GM18520 (cell line): ENCODE measurements around the gene PCNX1.
"Not testable (repeated sequence)": the region's sequence is repeated elsewhere in the genome, so short reads cannot be mapped to it uniquely, and the experiment has no call there.

ENCODE experiments used
- ATAC-seq: cut with Tn5 transposase; IDR thresholded peaks from one replicate; pipeline ENCODE4 v1.9.1; 2021; ENCODE audit not compliant: unreplicated experiment

The PCNX1 gene

DNA sequence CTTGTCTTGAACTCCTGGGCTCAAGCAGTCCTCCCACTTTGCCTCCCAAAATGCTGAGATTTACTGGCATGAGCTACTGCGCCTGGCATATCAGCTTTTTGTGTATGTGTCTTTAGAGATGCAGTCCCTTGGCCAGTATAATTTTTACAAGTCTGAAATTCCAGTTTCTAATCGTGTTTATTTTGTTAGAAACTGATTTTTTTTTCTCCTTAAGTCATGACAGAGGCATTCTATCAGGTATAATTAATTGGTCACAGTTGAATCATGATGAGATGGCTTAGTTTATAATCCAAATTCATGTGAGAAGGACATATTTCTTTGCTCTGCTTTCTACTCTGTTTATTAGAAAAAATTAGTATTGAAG lies 98.9 kb downstream of the PCNX1 start:
- no peak for ATAC-seq

DNA sequence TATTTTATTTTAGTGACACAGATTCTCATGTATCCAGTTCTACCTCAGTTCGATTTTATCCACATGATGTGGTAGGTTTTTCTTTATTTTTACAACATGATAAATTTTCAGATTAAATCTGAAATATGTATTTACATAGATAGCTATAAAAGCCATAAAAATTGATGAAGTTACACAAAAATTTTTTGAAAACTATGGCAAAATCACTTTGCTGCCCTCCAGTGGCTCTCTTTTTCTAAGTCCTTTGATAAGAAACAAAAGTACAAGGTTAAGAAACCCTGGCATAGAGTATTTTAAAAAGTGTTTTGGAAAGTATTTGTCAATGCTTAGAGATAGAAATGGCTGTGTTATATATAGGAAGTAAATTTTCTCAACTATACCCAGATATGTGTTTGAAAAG lies 104.2 kb downstream of the PCNX1 start:
- no peak for ATAC-seq

DNA sequence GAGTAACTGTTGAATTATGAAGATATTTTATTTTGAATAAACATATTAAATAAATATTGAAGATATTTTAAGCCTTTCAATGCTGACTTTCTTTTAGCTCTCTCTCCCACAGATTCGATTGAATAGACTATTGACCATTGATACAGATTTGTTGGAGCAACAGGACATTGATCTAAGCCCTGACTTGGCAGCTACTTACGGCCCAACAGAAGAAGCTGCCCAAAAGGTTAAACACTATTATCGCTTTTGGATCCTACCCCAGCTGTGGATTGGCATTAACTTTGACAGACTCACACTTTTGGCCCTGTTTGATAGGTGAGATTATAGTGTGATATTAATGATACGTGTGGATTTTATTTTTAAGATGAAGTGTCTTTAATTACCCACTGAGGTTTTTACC lies 105.6 kb downstream of the PCNX1 start:
- no peak for ATAC-seq

DNA sequence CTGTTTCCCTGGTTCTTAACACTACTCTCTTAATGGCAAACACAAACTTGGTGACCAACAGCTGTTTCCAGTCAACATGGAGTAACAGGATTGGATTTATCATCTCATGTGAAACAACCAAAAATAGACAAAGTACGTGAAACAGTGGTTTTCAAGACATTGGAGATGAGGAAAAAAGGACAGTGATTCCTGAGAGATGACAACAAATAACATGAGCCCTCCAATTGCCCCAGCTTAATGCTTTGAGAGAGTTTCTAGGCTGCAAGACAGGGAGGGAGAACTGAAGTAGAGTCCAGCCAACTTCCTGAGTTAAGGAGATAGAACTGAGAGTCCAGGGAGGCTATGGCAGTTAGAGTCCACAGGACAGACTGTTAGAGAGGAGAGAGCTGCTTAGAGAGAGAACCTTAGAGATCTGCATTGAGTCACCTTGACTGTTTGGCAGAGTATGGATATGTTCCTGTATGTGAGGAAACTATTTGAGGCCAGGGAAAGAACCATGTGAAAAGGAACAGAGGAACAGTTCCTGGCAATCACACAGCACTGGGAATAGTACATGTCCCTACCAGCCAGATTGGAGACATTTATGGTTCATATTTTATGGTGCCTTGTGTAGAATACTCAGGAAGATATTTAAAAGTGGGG lies 106.4 kb downstream of the PCNX1 start:
- ATAC-seq = no peak

DNA sequence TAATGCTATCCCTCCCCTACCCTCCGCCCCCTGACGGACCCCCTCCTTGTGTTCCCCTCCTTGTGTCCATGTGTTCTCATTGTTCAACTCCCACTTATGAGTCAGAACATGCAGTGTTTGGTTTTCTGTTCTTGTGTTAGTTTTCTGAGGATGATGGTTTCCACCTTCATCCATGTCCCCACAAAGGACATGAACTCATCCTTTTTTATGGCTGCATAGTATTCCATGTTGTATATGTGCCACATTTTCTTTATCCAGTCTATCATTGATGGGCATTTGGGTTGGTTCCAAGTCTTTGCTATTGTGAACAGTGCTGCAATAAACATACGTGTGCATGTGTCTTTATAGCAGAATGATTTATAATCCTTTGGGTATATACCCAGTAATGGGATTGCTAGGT lies 112.7 kb downstream of the PCNX1 start:
- not testable (repeated sequence) for ATAC-seq

DNA sequence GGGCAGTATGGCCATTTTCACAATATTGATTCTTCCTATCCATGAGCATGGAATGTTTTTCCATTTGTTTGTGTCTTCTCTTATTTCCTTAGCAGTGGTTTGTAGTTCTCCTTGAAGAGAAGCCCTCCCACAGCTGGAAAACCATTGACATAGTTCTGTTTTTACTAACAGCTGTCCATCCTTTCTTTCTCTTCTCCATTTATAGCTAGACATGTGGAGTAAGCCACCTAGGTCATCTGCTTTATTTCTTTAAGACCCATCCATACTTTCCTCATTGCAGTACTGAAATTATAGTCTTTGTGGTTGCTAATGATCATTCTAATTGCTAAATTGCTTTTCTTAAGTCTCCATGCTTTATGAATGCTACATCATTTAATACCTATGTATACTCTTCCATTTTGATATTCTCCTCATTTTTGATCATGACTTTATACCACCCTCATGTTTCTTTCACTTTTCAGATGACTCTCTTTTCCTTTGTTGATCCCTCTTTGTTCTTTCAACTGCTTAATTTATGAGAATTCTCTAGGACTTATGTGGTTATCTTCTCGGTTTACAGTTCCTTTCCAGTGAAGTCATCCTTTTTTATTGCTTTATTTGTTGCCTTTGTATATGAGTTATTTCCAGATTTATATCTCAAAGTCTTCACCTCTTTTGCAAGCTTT lies 114.2 kb downstream of the PCNX1 start:
- ATAC-seq = no peak

DNA sequence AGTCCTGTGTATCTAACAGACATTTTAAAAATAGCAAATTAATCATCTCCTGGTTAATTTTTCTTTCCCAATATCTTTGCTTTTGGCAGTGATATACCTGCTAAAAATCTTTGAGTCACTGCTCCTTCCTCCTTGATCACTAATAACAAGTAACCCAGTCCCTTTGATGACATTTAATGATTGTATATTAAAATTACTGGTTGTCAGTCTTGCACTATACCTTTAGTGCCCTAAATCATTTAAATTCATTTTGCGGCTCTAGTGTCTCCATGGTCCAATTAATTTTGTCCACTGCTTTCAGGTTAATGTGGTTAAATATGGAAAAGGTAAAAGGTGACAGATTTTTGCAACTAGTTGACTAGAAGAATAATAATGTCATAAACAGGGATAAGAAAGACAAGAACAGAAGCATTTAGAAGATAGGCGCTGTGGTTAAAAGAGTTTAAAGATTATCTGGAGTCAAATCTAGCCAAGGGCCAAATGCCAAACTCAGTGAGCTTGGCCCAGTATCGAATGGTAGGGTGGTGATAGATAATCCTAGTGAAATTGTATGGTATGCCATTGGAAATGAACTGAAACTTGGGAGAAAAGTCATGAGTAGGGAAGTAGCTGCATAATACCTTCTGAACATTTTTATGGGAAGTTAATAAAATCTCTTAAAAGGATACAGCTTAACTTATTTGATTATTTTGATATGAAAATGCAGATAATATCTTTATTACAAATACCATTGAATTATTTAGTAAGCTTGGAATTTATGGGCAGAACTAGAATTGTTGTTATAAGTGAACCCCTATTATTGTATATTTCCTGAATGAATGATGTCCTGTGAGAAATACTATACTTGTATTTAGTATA lies 115.0 kb downstream of the PCNX1 start:
- no peak for ATAC-seq

DNA sequence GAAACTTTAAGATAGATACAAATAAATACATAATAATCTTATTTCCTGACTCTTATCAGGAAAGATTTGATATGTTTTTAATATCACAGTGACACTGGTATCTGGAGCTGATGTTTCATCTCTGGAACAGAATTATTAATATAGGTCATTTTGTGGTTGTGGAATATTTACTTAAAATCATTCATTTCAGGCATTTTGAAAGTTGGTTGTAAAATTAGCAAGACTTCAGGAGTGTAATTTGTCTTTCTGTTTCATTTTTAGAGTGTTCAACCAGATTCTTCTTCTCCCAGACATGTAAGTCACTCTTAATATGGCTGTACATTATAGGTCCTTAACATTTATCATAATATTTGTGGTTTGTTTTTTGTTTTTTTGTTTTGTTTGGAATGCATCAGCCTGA lies 115.7 kb downstream of the PCNX1 start:
- ATAC-seq = no peak

DNA sequence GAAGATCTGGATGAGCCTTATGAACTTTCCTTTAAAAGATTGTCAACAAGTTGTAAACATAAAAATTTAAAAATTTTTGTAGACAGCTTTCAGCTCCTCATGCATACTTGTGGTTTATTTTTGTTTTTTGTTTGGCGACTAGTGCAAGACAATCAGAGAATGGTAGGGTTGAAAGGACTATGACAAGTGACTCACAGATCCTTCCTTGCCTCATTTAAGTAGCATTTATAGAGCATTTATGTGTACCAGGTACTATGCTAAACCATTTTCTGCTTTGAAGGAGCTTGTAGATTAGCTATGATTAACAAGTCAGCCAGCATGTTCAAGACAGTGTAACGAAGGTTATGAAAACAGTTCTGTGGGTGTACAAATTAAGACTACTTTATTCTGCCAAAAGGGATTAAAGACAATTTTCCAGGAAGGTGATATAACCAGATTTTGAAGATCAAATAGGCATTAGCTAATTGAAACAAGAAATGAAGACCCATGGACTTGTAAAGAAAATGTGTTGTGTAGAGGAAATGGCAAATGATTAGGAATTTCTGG lies 122.0 kb downstream of the PCNX1 start:
- ATAC-seq = no peak

DNA sequence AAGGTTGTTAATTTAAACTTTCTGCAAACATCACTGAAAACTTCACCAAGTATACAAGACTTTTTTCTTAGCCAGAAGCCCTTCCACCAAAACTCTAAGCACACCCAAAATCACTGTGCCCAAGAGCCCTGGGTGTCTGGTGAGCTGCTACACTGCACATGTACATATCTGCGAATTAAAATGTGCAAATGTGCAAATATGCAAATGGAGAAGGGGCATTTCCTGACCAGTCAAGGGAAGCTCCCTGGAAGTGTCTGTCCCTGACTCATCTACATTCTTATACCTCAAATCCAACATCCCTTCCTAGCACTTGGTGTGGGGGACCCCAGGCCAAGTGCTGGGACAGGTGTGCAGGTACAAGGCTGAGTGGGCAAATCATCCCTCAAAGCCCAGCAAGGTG lies 123.7 kb downstream of the PCNX1 start:
- ATAC-seq = no peak

DNA sequence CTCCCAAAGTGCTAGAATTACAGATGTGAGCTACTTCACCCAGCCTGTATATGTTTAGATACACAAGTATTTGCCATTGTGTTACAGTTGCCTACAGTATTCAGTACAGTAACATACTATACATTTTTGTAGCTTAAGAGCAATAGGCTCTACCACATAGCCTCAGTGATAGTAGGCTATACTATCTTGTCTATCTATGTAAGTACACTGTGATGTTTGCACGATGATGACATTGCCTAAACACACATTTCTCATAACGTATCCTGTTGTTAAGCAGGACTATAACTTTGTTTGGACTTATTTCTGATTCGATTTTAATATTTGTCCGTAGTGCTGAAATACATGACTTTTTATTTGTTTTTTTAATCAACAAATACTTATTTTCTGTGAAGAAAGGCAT lies 129.2 kb downstream of the PCNX1 start:
- no peak for ATAC-seq

DNA sequence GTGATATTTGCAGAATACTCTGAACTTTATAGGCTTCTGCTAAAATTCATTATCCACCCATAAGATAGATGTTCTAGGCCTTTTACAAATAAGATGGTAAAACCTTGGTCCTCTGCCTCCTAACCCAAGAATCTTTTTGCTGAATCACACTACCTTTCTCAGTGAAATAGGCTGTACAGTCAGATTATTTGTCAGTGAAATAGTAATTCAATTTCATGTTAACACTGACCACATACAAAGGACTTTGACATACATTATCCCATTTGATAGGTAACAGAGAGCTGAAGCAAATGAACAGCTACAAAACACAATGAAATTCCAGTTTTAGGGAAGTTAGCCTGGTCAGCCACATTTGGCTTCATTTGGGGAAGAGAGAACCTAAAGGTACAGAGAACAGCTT lies 141.1 kb downstream of the PCNX1 start:
- ATAC-seq = no peak

DNA sequence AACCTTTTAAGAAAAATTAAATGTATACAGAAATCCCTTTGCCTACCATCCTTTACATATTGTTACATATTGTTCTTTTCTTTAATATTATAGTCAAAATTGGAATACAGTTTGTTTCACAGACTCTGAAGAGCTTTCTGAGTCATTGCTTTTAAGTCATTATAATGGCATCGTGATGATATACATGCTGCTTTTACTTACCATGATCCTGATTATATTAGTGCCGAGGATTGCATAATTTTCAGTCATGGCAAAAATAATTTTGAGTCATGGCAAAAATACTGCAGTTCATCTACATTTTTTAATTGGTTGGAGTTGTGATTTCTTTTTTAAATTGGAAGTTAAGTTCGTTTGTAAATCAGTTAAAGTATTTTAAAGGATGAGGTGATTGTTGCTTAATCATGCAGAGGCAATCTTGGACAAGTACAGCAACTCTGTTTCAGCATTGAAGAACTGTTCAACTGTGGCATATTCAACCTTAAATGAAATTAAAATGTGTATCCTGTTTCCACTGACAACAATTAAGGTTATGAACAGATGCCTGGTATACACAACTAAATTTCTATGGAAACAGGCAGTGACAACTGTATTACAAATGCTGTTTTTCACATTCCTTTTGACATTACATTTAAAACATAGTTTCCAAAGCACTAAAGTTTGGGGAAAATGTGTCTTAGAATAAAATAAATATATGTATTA lies 142.3 kb downstream of the PCNX1 start:
- ATAC-seq = no peak

DNA sequence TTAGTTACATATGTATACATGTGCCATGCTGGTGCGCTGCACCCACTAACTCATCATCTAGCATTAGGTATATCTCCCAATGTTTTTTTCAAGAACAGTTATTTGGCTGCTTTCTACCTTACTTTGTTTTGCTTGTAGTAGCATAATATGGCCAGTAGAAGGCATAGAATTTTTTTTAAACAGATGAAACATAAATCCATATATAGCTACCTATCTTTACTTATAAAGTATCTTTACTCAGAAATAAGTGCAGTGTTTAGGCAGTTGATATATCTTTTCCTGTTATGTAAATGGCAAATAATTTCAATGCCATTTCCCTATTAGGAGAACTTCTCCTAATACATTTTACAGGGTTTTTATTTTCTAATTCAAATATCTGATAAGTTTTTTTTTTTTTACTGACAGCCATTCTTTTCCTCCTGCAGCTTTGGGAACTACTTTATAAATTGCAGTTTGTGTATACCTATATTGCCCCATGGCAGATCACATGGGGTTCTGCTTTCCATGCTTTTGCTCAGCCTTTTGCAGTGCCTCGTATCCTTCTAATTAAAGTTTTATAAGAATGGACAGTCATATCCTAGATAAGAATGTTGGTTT lies 143.1 kb downstream of the PCNX1 start:
- no peak for ATAC-seq

DNA sequence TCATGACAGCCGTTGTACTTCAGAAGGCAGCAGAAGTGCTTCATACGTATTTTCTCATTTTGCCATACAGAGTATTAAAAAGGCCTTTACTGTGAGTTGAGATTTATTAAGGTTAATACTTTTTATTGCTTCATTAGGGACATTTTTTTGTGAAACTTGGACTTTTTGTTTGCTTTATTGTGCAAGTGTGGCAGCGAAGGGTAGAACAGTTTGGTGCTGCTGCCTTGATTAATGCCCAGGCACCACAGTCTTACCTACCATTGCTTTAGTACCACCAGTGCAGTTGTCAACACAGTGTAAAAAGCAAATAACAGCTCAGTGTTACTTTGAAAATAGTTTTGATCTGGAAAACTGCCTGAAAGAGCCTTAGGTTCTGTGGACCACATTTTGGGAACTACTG lies 147.4 kb downstream of the PCNX1 start:
- ATAC-seq = no peak

DNA sequence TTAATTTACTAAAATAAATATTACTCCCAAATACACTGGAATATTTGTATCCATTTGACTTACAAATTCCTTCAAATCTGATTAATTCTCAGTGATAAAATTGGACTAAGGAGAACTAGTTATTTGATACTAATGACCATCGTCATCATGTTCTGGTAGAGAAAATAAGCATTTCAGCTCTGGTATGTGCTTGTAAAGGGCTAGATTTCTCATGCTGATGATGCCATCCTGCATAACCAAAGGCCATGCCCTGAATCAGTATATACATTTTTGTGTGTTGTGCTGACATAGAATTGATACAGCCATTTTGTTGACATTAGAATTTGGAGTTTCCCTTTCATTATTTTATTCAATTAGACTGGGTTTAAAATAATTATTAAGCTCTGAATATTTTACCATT lies 148.9 kb downstream of the PCNX1 start:
- no peak for ATAC-seq

DNA sequence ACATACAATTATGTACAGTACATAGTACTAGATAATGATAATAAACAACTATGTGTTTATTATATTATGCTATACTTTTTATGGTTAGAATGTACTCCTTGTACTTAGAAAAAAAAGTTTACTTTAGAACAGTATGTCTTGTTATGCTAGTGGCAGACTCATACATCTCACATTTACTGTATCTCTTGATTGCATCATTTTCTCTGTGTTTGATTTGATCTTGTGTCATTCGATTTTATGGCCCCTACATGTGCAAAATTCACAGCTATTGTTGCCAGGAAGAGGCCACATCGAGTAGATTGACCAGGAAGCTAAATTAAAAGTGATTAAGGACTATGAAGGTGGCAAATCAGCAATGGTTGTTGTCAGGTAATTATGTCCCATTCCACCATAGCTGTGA lies 153.0 kb downstream of the PCNX1 start:
- no peak for ATAC-seq

DNA sequence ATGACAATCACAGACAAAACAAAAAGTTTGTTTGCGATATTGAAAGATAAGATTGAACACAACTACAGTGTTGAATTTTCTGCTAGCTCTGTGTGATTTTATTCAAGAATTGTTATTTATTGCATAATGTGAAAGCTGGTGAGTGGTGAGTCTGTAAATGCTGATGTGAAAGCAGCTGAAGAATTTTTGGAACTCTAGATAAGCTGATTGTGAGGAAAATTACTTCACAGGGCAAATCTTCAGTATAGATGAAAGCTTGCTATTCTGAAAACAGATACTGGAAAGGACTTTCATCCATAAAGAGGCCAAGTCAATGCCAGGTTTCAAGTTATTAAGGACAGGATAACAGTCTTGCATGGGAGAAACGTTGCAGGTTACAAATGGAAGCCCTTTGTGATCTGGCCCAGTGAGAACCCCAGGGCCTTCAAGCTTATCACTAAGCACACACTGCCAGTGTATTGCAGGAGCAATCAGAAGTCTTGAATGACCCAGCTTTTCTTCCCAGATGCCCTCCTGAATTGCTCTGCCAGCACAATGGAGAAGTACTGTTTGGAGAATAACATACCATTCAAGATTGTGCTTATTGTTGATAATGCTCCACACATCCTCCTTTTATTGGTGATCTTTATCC lies 153.7 kb downstream of the PCNX1 start:
- no peak for ATAC-seq

DNA sequence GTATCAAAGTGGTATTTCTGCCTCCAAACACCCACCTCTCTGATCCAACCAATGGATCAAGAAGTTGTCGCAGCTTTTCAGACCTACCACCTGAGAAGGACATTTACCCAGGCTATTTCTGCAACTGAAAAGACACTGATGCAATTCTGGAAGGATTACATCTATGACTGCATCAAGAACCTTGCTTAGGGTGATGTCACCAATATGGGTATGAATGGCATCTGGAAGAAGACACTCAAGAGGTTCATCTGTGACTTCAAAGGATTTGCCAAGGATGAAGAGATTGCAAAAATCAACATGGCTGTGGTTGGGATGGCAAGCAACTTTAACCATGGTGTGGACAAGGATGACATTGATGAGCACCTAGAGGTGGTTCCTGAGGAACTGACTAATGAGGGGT lies 154.2 kb downstream of the PCNX1 start:
- ATAC-seq = no peak

DNA sequence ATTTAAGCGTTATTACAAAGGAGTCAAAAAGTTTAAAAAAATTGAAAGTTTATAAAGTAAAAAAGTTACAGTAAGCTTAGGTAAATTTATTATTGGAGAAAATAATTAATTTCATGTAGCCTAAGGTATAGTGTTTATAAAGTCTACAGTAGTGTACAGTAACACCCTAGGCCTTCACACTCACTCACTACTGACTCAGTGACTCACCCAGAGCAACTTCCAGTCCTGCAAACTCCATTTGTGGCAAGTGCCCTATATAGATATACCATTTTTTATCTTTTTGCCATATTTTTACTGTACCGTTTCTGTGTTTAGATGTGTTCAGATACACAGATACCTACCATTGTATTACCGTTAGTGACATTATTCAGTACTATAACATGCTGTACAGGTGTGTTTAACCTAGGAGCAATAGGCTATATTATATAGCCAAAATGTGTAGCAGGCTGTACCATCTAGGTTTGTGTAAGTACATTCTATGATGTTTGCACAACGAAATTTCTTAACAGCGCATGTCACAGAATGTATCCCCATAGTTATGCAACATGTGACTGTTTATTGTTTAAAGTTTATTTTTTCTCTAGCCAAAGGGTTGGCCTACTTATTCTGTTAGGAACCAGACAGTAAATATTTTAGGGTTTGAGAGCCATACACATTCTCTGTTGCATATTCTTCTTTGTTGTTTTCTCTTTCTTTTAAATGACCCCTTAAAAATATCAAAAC lies 155.5 kb downstream of the PCNX1 start:
- no peak for ATAC-seq
